ENCODE results near the gene GSTM5.
"Not testable (repeated sequence)": the region's sequence is repeated elsewhere in the genome, so short reads cannot be mapped to it uniquely, and the experiment has no call there.

Gene GSTM5

DNA sequence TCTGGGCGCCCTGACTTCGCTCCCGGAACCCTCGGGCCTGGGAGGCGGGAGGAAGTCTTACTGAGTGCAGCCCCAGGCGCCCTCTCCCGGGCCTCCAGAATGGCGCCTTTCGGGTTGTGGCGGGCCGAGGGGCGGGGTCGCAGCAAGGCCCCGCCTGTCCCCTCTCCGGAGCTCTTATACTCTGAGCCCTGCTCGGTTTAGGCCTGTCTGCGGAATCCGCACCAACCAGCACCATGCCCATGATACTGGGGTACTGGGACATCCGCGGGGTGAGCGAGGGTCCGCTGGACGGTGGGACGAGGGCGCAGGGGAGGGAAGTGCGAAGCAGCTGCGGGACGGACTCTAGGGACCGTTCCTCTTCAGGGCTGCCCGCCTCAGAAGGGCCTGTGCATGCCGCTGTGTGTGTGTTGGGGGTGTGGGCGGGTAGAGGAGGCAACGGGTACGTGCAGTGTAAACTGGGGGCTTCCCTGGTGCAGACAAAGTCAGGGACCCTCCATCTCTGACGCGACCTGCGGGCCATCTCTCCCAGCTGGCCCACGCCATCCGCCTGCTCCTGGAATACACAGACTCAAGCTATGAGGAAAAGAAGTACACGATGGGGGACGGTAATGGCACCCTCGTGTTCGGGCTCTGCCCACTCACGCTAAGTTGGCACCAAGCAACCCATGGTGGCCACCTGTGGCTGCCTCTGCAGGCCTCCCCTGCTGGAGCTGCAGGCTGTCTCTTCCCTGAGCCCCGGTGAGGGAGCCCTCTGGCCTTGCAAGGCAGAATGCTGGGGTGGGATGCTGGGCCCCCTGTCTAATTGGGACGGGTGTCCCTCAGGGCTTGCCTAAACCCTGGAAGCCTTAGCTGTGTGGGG is 24.2 kb upstream of the GSTM5 start, which contains the start of gene GSTM1:
Gene GSTM1 (plus strand): TSS at position 177 of the 859 bp plus-strand sequence. CDS start 57 bp downstream, at position 234.
- H3K27ac Mint-ChIP-seq, result peak within 1 kb of the TSS; percentile 91
- peak within 1 kb of the TSS; percentile 85 for H3K4me3 Mint-ChIP-seq
- H3K36me3 Mint-ChIP-seq (ENCODE audit: low read depth), result peaks cover 17% of the 10 kb centered on the region

DNA sequence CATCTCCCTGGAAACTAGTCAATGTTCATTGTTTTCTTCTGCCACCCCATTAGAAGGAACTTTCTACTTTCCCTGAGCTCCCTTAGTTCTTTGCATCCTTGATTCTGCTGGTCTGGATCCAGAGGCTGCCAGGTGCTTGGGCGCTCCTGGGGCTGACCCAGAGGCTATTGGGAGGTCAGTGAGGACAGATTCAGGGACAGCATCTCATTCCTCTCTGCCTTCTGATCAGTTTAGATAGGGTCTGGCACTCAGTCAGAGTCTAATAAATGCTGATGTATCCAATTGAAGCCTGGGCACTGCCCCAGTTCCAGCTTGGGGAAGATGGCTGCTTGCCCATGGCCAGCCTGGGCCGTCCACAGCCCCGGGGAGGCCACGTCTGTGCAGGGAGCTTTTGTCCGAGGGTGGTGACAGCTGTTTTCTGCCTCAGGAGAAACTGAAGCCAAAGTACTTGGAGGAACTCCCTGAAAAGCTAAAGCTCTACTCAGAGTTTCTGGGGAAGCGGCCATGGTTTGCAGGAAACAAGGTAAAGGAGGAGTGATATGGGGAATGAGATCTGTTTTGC is 22.1 kb upstream of the GSTM5 start:
- no peaks in the 10 kb centered on the region for H3K27me3 Mint-ChIP-seq
- H3K4me3 Mint-ChIP-seq, result no peak overlapping the region
- H3K4me1 Mint-ChIP-seq (ENCODE audit: low read depth), result peaks cover 13% of the 10 kb centered on the region
- H3K9me3 Mint-ChIP-seq, result no peaks in the 10 kb centered on the region
- no peak overlapping the region for H3K27ac Mint-ChIP-seq
- peaks cover 17% of the 10 kb centered on the region for H3K36me3 Mint-ChIP-seq (ENCODE audit: low read depth)

More for the DNA sequence above, 24.2 kb upstream of the GSTM5 start, which contains the start of gene GSTM1:
- Mint-ChIP-seq H3K4me1 (ENCODE audit: low read depth) (peaks cover 13% of the 10 kb centered on the region), H3K9me3 (no peaks in the 10 kb centered on the region), H3K27me3 (no peaks in the 10 kb centered on the region)

DNA sequence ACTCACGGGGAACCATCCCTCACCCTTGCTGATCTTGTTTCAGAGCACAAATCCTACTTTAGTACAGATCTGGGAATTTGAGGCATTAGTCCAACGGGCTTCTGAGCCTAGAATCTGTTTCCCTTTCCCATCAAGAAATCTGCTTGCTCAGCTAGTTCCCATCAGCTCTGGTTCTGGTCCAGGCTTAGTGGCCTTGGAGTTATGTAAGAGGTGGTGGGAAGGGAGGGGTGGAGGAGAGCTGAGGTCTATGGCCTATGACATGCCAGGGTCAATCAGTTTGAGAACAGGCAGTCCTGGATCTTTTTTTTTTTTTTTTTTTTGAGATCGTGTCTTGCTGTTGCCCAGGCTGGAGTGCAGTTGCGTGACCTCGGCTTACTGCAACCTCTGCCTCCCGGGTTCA is 20.3 kb upstream of the GSTM5 start:
- Mint-ChIP-seq H3K36me3 (ENCODE audit: low read depth) (peaks cover 17% of the 10 kb centered on the region), H3K27ac (no peak overlapping the region), H3K4me1 (ENCODE audit: low read depth) (peaks cover 13% of the 10 kb centered on the region), H3K27me3 (no peaks in the 10 kb centered on the region), H3K4me3 (no peak overlapping the region), H3K9me3 (no peaks in the 10 kb centered on the region)

DNA sequence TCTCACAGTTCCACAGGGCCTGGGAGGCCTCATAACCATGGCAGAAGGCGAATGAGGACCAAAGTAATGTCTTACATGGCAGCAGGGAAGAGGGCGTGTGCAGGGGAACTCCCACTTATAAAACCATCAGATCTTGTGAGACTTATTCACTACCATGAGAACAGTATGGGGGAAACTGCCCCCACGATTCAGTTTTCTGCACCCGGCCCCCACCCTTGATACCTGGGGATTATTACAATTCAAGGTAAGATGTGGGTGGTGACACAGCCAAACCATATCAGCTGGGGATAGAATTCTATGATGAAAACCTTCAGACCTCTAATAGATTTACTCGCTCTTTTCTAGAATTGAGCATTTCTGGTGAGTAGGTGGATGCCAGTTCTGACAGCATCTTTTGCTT is 17.7 kb upstream of the GSTM5 start:
- not testable (repeated sequence) for H3K4me1 Mint-ChIP-seq (ENCODE audit: low read depth); H3K27me3 Mint-ChIP-seq; H3K27ac Mint-ChIP-seq; H3K9me3 Mint-ChIP-seq; H3K4me3 Mint-ChIP-seq
- H3K36me3 Mint-ChIP-seq (ENCODE audit: low read depth), result peaks cover 15% of the 10 kb centered on the region

DNA sequence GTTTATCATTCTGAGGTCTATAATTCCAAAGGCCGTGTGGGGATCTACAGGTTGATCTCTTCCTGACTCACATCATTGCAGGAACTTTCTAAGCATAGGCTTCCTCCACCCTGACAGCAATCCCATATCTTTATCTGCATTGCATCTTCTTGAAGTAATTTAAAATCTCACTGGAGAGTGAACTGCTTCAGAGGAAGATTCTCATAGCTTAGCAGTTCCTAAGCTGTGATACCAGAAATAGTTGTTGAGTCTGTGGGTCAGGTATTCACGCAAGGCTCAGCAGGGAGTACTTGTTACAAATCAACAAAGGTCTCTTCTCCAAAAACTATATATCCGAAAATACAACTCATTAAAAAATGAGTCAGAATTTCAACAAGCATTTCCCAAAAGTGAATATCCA is 16.9 kb upstream of the GSTM5 start:
- peaks cover 10% of the 10 kb centered on the region for H3K36me3 Mint-ChIP-seq (ENCODE audit: low read depth)
- not testable (repeated sequence) for H3K27me3 Mint-ChIP-seq; H3K9me3 Mint-ChIP-seq; H3K4me3 Mint-ChIP-seq; H3K4me1 Mint-ChIP-seq (ENCODE audit: low read depth); H3K27ac Mint-ChIP-seq

DNA sequence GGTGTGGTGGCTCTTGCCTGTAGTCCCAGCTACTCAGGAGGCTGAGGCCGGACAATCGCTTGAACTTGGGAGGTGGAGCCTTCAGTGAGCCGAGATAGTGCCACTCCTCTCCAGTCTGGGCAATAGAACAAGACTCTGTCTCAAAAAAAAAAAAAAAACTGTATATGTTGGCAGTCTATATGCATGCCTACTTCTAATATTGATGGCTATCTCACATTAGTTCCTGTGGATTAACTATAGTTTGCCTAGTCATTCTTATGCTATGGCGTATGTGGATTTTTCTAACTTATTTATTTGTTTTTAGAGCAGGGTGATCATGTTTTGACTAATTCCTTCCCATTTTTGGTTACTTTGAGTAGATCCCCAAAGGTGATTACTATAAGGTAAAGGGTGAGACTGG is 15.0 kb upstream of the GSTM5 start:
- no peak overlapping the region for H3K4me3 Mint-ChIP-seq

DNA sequence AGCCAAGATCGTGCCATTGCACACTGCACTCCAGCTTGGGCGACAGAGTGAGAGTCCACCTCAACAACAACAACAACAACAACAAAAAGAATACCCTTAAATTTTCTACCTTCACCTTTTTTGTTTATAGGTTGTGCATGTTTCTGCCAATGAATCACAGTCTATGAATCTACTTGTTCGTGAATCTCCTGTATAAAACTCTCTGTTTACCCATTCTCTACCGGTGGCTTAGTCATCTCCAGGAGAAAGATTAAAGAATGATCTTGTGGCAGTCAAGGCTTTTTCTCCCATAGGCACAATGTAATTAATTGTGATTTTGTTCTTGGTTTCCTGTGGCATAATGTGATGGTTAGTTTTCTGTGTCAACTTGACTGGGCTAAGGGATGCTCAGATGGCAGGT is 14.2 kb upstream of the GSTM5 start:
- not testable (repeated sequence) for H3K4me3 Mint-ChIP-seq; H3K36me3 Mint-ChIP-seq (ENCODE audit: low read depth); H3K9me3 Mint-ChIP-seq; H3K4me1 Mint-ChIP-seq (ENCODE audit: low read depth); H3K27ac Mint-ChIP-seq; H3K27me3 Mint-ChIP-seq

More for the DNA sequence above, 15.0 kb upstream of the GSTM5 start:
- Mint-ChIP-seq H3K27me3 (no peaks in the 10 kb centered on the region), H3K4me1 (ENCODE audit: low read depth) (no peaks in the 10 kb centered on the region), H3K36me3 (ENCODE audit: low read depth) (no peaks in the 10 kb centered on the region), H3K27ac (no peak overlapping the region), H3K9me3 (no peaks in the 10 kb centered on the region)

DNA sequence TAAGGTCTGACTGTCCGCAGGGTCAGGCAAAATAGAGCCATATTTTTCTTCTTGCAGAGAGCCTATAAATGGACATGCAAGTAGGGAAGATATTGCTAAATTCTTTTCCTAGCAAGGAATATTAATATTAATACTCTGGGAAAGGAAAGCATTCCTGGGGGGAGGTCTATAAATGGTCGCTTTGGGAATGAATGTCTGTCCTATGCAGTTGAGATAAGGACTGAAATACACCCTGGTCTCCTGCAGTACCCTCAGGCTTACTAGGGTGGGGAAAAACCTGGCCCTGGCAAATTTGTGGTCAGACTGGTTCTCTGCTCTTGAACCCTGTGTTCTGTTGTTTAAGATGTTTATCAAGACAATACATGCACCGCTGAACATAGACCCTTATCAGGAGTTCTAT is 9.1 kb upstream of the GSTM5 start:
- H3K36me3 Mint-ChIP-seq (ENCODE audit: low read depth); H3K4me1 Mint-ChIP-seq (ENCODE audit: low read depth); H3K27me3 Mint-ChIP-seq; H3K27ac Mint-ChIP-seq; H3K4me3 Mint-ChIP-seq; H3K9me3 Mint-ChIP-seq: not testable (repeated sequence)

DNA sequence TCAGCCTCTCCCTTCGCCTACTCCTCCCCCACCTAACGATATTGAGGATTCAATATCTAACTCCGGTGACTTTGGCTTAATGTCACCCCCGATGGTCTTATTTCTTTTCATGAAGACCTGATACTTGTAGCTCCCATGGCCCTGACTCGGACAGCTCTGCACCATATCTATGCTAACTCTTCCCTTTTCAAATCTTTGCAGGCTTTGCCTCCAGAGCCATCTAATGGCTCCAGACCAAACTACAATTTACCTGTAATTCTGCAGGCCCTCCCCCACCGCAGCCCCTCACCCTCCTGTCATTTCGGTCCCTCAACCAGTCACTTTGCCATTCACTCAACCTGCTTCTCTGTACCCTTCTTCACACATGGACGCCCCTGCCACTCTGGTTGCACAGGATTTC is 7.9 kb upstream of the GSTM5 start:
- no peaks in the 10 kb centered on the region for H3K9me3 Mint-ChIP-seq
- peaks cover under 1% of the 10 kb centered on the region for H3K36me3 Mint-ChIP-seq (ENCODE audit: low read depth)
- H3K27me3 Mint-ChIP-seq, result no peaks in the 10 kb centered on the region
- no peaks in the 10 kb centered on the region for H3K4me1 Mint-ChIP-seq (ENCODE audit: low read depth)
- H3K27ac Mint-ChIP-seq, result no peak overlapping the region
- H3K4me3 Mint-ChIP-seq, result no peak overlapping the region

DNA sequence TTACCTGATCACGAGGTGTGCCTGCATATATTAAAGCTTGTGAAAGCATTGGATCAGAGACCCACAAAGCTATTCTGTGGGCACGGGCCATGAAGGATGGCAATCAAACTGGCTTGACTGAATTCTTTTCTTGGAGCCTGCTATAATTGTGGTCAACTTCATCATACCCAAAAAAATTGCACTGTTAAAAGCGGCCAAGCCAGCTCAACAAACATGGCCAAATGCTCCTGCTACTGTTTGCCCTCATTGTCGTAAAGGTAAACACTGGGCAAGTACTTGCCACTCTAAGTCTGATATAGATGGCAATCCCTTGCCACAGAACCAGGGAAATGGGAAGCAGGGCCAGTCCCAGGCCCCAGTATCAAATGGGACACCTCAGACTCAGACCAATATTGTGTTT is 6.6 kb upstream of the GSTM5 start:
- no peaks in the 10 kb centered on the region for H3K9me3 Mint-ChIP-seq
- no peak overlapping the region for H3K27ac Mint-ChIP-seq
- no peak overlapping the region for H3K4me3 Mint-ChIP-seq
- peaks cover 5% of the 10 kb centered on the region for H3K36me3 Mint-ChIP-seq (ENCODE audit: low read depth)
- no peaks in the 10 kb centered on the region for H3K4me1 Mint-ChIP-seq (ENCODE audit: low read depth)
- no peaks in the 10 kb centered on the region for H3K27me3 Mint-ChIP-seq

DNA sequence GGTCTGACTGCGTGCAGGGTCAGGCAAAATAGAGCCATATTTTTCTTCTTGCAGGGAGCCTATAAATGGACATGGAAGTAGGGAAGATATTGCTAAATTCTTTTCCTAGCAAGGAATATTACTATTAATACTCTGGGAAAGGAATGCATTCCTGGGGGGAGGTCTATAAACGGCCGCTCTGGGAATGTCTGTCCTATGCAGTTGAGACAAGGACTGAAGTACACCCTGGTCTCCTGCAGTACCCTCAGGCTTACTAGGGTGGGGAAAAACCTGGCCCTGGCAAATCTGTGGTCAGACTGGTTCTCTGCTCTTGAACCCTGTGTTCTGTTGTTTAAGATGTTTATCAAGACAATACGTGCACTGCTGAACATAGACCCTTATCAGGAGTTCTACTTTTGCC is 3.1 kb upstream of the GSTM5 start:
- not testable (repeated sequence) for H3K4me1 Mint-ChIP-seq (ENCODE audit: low read depth); H3K36me3 Mint-ChIP-seq (ENCODE audit: low read depth); H3K27ac Mint-ChIP-seq; H3K27me3 Mint-ChIP-seq; H3K9me3 Mint-ChIP-seq; H3K4me3 Mint-ChIP-seq

DNA sequence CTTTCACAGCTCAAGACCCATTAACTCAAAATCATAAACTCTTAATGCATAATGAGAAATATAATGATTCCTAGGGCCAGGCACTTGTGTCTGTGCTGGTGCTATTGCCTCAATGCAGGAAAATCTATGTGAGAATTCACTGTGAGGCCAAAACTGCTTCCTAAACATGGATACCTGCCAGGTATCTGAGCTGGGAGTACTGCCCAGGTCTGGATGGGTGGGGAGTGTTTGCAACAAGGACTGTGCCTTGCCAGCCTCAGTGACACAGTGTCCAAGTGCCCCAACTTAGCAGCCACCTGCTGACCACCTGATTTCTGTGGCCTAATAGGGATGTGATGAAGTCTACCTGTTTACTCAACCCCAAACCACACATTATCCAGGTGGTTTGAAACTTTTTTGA is 2.2 kb upstream of the GSTM5 start:
- H3K4me3 Mint-ChIP-seq; H3K4me1 Mint-ChIP-seq (ENCODE audit: low read depth); H3K27ac Mint-ChIP-seq; H3K36me3 Mint-ChIP-seq (ENCODE audit: low read depth); H3K9me3 Mint-ChIP-seq: not testable (repeated sequence)
- H3K27me3 Mint-ChIP-seq, result peaks cover 13% of the 10 kb centered on the region

DNA sequence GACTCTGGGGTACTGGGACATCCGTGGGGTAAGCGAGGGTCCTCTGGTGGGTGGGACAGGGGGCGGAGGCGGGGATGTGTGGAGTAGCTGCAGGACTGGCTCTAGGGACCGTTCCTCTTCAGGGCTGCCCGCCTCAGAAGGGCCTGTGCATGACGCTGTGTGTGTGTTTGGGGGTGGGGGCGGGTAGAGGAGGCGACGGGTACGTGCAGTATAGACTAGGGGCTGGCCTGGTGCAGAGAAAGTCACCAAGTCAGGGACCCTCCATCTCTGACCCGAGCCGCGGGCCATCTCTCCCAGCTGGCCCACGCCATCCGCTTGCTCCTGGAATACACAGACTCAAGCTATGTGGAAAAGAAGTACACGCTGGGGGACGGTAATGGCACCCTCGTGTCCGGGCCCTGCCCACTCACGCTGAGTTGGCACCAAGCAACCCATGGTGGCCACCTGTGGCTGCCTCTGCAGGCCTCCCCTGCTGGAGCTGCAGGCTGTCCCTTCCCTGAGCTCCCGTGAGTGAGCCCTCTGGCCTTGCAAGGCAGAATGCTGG is 342 bp downstream of the GSTM5 start:
- H3K27ac Mint-ChIP-seq, result no peak overlapping the region
- H3K36me3 Mint-ChIP-seq (ENCODE audit: low read depth), result peaks cover 5% of the 10 kb centered on the region
- peaks cover 13% of the 10 kb centered on the region for H3K27me3 Mint-ChIP-seq
- H3K4me1 Mint-ChIP-seq (ENCODE audit: low read depth), result no peaks in the 10 kb centered on the region
- H3K4me3 Mint-ChIP-seq, result no peak overlapping the region
- H3K9me3 Mint-ChIP-seq, result no peaks in the 10 kb centered on the region

DNA sequence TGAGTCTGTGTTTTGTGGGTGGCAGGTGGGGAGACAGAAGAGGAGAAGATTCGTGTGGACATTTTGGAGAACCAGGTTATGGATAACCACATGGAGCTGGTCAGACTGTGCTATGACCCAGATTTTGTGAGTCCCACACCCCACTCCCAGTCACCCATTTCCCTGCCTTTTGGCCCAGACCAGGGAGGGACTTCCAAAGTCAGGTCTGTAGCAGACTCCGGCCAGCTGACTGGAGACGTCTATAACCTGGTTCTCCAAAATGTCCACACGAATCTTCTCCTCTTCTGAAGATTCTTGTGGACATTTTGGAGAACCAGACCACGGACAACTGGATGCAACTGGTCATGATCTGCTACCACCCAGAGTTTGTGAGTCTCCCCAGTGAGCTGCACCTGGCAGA is 1.6 kb downstream of the GSTM5 start:
- Mint-ChIP-seq H3K4me3 (no peak overlapping the region), H3K27ac (no peak overlapping the region), H3K4me1 (ENCODE audit: low read depth) (no peaks in the 10 kb centered on the region), H3K36me3 (ENCODE audit: low read depth) (peaks cover 5% of the 10 kb centered on the region), H3K27me3 (peaks cover 13% of the 10 kb centered on the region), H3K9me3 (no peaks in the 10 kb centered on the region)

DNA sequence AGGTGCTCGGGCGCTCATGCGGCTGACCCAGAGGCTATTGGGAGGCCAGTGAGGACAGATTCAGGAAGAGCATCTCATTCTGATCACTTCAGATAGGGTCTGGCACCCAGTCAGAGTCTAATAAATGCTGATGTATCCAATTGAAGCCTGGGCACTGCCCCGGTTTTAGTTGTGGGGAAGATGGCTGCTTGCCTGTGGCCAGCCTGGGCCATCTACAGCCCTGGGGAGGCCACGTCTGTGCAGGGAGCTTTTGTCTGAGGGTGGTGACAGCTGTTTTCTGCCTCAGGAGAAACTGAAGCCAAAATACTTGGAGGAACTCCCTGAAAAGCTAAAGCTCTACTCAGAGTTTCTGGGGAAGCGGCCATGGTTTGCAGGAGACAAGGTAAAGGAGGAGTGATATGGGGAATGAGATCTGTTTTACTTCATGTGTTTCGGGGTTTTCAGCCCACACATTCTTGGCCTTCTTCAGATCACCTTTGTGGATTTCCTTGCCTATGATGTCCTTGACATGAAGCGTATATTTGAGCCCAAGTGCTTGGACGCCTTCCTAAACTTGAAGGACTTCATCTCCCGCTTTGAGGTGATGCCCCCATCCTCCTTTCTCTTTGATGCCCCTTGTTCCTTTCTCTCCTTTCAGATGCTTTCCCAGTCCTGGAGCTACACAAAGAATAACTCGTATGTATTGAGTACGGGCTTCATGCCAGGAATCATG is 2.8 kb downstream of the GSTM5 start:
- H3K9me3 Mint-ChIP-seq, result no peaks in the 10 kb centered on the region
- peaks cover 4% of the 10 kb centered on the region for H3K4me1 Mint-ChIP-seq (ENCODE audit: low read depth)
- no peak overlapping the region for H3K27ac Mint-ChIP-seq
- H3K4me3 Mint-ChIP-seq, result no peak overlapping the region
- H3K27me3 Mint-ChIP-seq, result peaks cover 13% of the 10 kb centered on the region
- H3K36me3 Mint-ChIP-seq (ENCODE audit: low read depth), result no peaks in the 10 kb centered on the region

Measured in stimulated activated naive CD8-positive, alpha-beta T cell treated with anti-CD3 and anti-CD28 coated beads, Interleukin-15, Interleukin-2, amounts not matched to agents 100 ng/mL and 50 ng/mL, for 24 hours (primary cell).